BJ (cell line): ENCODE measurements around the gene SLC16A14. TPM values are rescaled to one million over a fixed set of nuclear protein-coding genes. Genes with fewer than 3 reads are reported as not detected.

Source experiments
- CTCF ChIA-PET: fragments of 350-600 bp; formaldehyde crosslinking; extraction: SDS; loops from one replicate; lab custom pipeline; 2021; ENCODE audit warnings: antibody characterized with exemption, inconsistent platforms; lab: Yijun Ruan, JAX
- POLR2A ChIA-PET: fragments of 300-600 bp; sonication (Branson Sonifier 250); formaldehyde crosslinking; extraction: SDS; loops from one replicate; lab custom pipeline; 2021; ENCODE audit warnings: antibody characterized with exemption; lab: Charles Lee
- DNase-seq: peaks from one replicate; pipeline ENCODE4 v3.0.0-alpha.2; 2011; ENCODE audit warnings: low read depth
- H3K27me3 ChIP-seq: 2 replicates; pipeline ENCODE4 v1.6.0; 2011; ENCODE audit warnings: low read length; ENCODE audit not compliant: control insufficient read depth, insufficient read depth
- H3K36me3 ChIP-seq: 2 replicates; pipeline ENCODE4 v1.5.1; 2011; ENCODE audit warnings: low read length; ENCODE audit not compliant: control insufficient read depth, insufficient read depth
- H3K4me3 ChIP-seq: 2 replicates; pipeline ENCODE4 v1.5.1; 2011; ENCODE audit warnings: low read depth, mild to moderate bottlenecking, control low read depth, low read length
- polyA plus RNA-seq: library from polyadenylated mRNA; depleted of rRNA; stranded (reverse); fragments of >200 nt; gene quantifications from 2 replicates; pipeline ENCODE4 v1.2.3, GENCODE V29; 2011
- TF ChIP-seq, protein P1 (sequence below): IDR thresholded peaks from 2 replicates; pipeline ENCODE4 v1.5.1; 2011; ENCODE audit warnings: low read depth, mild to moderate bottlenecking, control low read depth, inconsistent platforms, low read length, moderate library complexity; ENCODE audit not compliant: insufficient read depth

The SLC16A14 gene
- polyA plus RNA-seq, 1 experiment, result 0.93 TPM

DNA sequence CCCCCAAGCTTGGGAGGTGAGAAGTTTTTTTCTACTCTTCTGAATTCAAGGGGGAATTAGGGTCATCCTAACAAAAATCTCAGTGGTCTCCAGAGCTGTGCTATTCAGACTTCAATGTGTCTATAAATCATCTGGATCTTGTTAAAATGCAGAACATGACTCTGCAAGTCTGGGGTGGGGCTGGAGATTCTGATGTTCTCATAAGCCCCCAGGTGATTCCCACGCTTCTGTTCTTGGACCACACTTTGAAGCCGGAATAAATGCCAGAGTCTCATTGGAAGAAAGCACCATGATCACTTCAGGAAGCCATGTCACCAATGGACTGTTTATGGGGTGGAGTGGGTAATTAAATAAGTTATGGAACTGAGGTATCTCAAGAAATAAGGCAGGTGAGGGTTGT is 22.2 kb upstream of the SLC16A14 start:
- TF ChIP-seq, protein P1, sequence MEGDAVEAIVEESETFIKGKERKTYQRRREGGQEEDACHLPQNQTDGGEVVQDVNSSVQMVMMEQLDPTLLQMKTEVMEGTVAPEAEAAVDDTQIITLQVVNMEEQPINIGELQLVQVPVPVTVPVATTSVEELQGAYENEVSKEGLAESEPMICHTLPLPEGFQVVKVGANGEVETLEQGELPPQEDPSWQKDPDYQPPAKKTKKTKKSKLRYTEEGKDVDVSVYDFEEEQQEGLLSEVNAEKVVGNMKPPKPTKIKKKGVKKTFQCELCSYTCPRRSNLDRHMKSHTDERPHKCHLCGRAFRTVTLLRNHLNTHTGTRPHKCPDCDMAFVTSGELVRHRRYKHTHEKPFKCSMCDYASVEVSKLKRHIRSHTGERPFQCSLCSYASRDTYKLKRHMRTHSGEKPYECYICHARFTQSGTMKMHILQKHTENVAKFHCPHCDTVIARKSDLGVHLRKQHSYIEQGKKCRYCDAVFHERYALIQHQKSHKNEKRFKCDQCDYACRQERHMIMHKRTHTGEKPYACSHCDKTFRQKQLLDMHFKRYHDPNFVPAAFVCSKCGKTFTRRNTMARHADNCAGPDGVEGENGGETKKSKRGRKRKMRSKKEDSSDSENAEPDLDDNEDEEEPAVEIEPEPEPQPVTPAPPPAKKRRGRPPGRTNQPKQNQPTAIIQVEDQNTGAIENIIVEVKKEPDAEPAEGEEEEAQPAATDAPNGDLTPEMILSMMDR, result no peak
- ChIA-PET POLR2A (no interaction called here), CTCF (interaction anchor here (1.1 kb wide), 1 partner anchor 24 kb away, joined by 3 read pairs; no protein-coding TSS in a partner anchor)
- no peak for DNase-seq
- no peaks in the 10 kb centered on the region for H3K27me3 ChIP-seq
- no peak overlapping the region for H3K4me3 ChIP-seq
- H3K36me3 ChIP-seq, result no peaks in the 10 kb centered on the region

DNA sequence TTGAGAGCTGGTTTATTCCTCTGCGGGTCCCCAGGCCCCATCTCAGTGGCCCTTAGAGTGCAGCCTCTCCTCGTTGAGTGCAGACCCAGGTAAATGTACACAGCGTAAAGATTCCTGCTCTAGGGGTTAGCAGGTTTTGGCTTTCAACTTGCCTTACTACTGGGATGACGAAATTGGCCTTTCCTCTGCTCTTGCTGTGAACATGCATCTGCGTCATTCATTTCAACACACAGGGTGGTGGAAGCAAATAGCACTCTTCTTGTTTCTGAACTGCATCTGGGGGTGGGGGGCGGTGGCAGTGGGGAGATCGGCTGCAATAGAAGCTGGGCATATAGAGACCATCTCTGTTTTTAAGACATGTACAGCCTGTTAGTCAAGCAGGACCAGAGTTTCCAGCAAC is 16.5 kb upstream of the SLC16A14 start:
- ChIA-PET CTCF (interaction anchor here (1.1 kb wide), 1 partner anchor 9 kb away, joined by 3 read pairs; no protein-coding TSS in a partner anchor), POLR2A (no interaction called here)
- DNase-seq, result no peak
- TF ChIP-seq, protein P1, result no peak
- Histone ChIP-seq H3K27me3 (no peaks in the 10 kb centered on the region), H3K36me3 (no peaks in the 10 kb centered on the region), H3K4me3 (no peak overlapping the region)

DNA sequence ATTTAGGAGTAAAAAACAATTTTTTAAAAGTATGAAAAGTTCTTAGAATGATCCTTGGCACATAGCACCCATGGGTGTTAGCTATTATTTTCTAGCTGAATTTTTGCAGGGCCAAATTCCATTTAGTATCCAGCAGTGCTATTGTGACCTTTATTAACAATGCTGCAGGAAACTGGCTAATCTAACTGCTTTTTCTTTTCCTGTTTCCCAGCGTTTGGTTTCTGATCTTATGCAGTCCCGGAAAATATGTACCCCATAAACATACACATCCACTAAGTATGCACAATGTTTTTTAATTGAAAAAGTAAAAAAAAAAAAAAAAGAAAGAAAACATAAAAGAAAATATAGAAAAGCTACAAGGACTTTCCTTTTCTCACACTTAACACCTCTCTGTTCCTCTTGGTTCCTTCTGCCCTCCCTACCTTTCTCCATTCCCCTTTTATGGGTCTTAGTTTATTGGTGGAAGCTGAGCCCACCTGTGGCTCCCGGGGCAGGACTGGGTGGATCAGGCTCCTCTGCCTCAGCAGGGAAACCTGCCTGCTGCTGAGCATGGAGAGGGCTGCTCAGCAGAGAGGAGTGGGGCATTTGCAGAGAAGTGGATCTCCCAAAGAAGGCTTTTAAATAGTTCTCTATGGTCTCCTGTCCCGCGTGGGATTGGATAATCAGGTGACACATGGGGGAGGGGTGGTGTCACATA is 9.3 kb upstream of the SLC16A14 start:
- Histone ChIP-seq H3K27me3 (peaks cover 3% of the 10 kb centered on the region; the same call in 1 of the 2 replicates), H3K36me3 (no peaks in the 10 kb centered on the region), H3K4me3 (no peak overlapping the region)
- DNase-seq, result no peak
- CTCF ChIA-PET, result interaction anchor here (1.3 kb wide), 1 partner anchor 11 kb away, joined by 3 read pairs; no protein-coding TSS in a partner anchor
- TF ChIP-seq, protein P1, result no peak
- POLR2A ChIA-PET, result no interaction called here

DNA sequence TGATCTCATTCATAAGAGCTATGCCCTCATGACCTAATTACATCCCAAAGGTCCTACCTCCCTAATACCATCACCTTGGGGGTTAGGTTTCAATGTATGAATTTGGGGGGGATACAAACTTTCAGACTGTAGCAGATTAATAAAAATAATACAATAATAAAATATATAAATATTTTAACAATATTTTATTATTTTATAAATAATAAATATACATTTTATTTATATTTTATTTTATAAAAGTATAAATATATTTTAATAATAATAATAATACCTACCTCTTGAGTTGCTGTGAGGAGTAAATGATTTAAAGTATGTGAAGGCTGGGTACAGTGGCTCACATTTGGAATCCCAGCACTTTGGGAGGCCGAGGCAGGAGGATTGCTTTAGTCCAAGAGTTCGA is 8.1 kb upstream of the SLC16A14 start:
- ChIA-PET CTCF (interaction anchor here (2.7 kb wide), 1 partner anchor 10 kb away, joined by 14 read pairs; no protein-coding TSS in a partner anchor), POLR2A (no interaction called here)
- TF ChIP-seq, protein P1, result no peak
- no peak overlapping the region for H3K4me3 ChIP-seq
- DNase-seq, result no peak
- H3K36me3 ChIP-seq, result no peaks in the 10 kb centered on the region
- peaks cover 3% of the 10 kb centered on the region; the same call in 1 of the 2 replicates for H3K27me3 ChIP-seq

DNA sequence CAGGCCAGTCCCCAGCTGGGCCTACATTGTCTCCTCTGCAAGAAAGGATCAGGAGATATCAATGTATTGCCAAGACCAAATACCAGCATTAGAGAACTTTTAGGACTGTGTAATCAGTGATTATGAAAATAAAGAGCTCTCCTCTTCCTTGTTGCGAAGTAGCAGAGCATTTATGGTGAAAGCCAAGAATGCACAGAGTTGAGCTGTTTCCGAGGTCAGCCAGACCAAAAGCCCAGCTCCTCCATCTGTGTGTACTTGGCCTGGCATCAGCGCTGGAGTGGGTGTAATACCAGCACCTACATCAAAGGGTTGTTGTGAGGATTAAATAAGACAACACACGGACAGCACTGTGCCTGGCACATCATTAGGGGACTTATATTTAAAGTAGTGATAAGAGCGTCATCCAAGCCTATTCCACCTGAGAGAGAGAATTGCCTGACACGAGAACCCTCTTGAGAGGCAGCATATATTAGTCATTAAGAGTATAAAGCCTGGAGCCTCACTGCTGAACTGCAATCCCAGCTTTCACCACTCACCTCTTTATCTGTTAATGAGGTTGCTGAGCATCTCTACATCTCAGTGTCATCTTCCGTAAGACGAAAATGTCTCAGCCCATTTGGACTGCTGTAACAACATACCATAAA is 7.4 kb upstream of the SLC16A14 start:
- Histone ChIP-seq H3K4me3 (no peak overlapping the region), H3K27me3 (peaks cover 3% of the 10 kb centered on the region; the same call in 1 of the 2 replicates), H3K36me3 (no peaks in the 10 kb centered on the region)
- CTCF ChIA-PET, result interaction anchor here (0.7 to 2.7 kb wide), 3 partner anchors 8 to 12 kb away, joined by 3 to 14 read pairs (median 3); no protein-coding TSS in a partner anchor
- POLR2A ChIA-PET, result no interaction called here
- no peak for DNase-seq
- TF ChIP-seq, protein P1, result no peak
